B cell (primary cell): ENCODE data around the gene RIT2. TPM values are rescaled to one million over a fixed set of nuclear protein-coding genes. Genes with fewer than 3 reads are reported as not detected.
"Not testable (repeated sequence)": the region's sequence is repeated elsewhere in the genome, so short reads cannot be mapped to it uniquely, and the experiment has no call there.

Source experiments
- ATAC-seq: fragments of 200-7000 bp; cut with Tn5 transposase; one replicate; pipeline ENCODE4 v1.10.0; 2021; ENCODE audit warnings: low read depth, mild to moderate bottlenecking, moderate number of reproducible peaks, moderate library complexity
- CTCF ChIA-PET: fragments of 350-600 bp; sonication (Branson Sonifier 250); formaldehyde crosslinking; loops from one replicate; lab custom pipeline; 2021; ENCODE audit warnings: antibody characterized with exemption, inconsistent platforms; lab: Charles Lee
- POLR2A ChIA-PET: fragments of 350-600 bp; sonication (Branson Sonifier 250); formaldehyde crosslinking; loops from one replicate; lab custom pipeline; 2021; ENCODE audit warnings: antibody characterized with exemption; lab: Charles Lee
- DNase-seq: peaks from one replicate; pipeline ENCODE4 v3.0.0; 2013
- H2AFZ ChIP-seq: 2 replicates; pipeline ENCODE4 v1.6.1; 2012; ENCODE audit warnings: mild to moderate bottlenecking, low read depth, low read length; ENCODE audit not compliant: insufficient read depth, poor library complexity, severe bottlenecking
- H3K27ac ChIP-seq, 2 donors: 1 replicate in 1 of 2; 2 replicates in 1 of 2; pipeline ENCODE4 v1.5.1; 2012 to 2013; ENCODE audit warnings: low read length in 2 of 2, mild to moderate bottlenecking in 2 of 2, moderate library complexity in 1 of 2
- H3K27me3 ChIP-seq, 4 experiments: fragments of 200-600 bp in 1 of 4; sonication (generic) in 1 of 4; replicated peaks in 1 of 4; 1 replicate in 2 of 4; 2 replicates in 2 of 4; pipeline versions ENCODE4 v1.6.1 to v1.7.0; 2013 to 2016; ENCODE audit warnings: low read length in 3 of 4, mild to moderate bottlenecking in 2 of 4, mixed read lengths in 1 of 4, moderate library complexity in 1 of 4; ENCODE audit not compliant: insufficient read depth in 4 of 4, control insufficient read depth in 3 of 4; ENCODE audit errors: control extremely low read depth in 1 of 4
- H3K36me3 ChIP-seq, 2 experiments: replicated peaks in 1 of 2; 1 replicate in 1 of 2; 2 replicates in 1 of 2; pipeline versions ENCODE4 v1.6.1 to v1.7.1; 2013; ENCODE audit warnings: low read length in 1 of 2; ENCODE audit not compliant: insufficient read depth in 2 of 2, control insufficient read depth in 1 of 2; ENCODE audit errors: control extremely low read depth in 1 of 2, extremely low read depth in 1 of 2
- H3K4me1 ChIP-seq, 2 donors: fragments of 200-600 bp in 1 of 2; sonication (generic) in 1 of 2; 1 replicate in 1 of 2; 2 replicates in 1 of 2; pipeline versions ENCODE4 v1.5.1 to v1.6.1; 2013 to 2017; ENCODE audit warnings: low read length in 2 of 2; ENCODE audit not compliant: control insufficient read depth in 2 of 2, insufficient read depth in 2 of 2
- H3K4me2 ChIP-seq: replicated peaks from 2 replicates; pipeline ENCODE3; 2012; ENCODE audit warnings: mild to moderate bottlenecking, low read depth, low read length; ENCODE audit not compliant: poor library complexity, severe bottlenecking
- H3K4me3 ChIP-seq, 5 experiments: fragments of 200-600 bp in 1 of 5; sonication (generic) in 1 of 5; 1 replicate in 3 of 5; 2 replicates in 2 of 5; pipeline versions ENCODE4 v1.5.1 to v1.7.0; 2011 to 2016; ENCODE audit warnings: low read length in 4 of 5, mild to moderate bottlenecking in 4 of 5, low read depth in 2 of 5, control low read depth in 1 of 5, moderate library complexity in 1 of 5; ENCODE audit not compliant: insufficient read depth in 1 of 5; ENCODE audit errors: control extremely low read depth in 1 of 5, extremely low read depth in 1 of 5
- H3K79me2 ChIP-seq: fragments of 200-600 bp; sonication (generic); one replicate; pipeline ENCODE4 v1.6.0; 2016; ENCODE audit warnings: low read length; ENCODE audit not compliant: control insufficient read depth, insufficient read depth
- H3K9ac ChIP-seq: fragments of 200-600 bp; sonication (generic); 2 replicates; pipeline ENCODE4 v1.6.1; 2017; ENCODE audit warnings: mild to moderate bottlenecking, low read length, moderate library complexity
- H3K9me3 ChIP-seq, 3 donors: one replicate each; pipeline versions ENCODE4 v1.6.1 to v1.7.1; 2013; ENCODE audit warnings: low read length in 2 of 3; ENCODE audit not compliant: control insufficient read depth in 2 of 3, insufficient read depth in 1 of 3; ENCODE audit errors: control extremely low read depth in 1 of 3
- H4K20me1 ChIP-seq: 2 replicates; pipeline ENCODE4 v1.6.0; 2012; ENCODE audit warnings: mild to moderate bottlenecking, low read length; ENCODE audit not compliant: insufficient read depth, control insufficient read depth, poor library complexity, severe bottlenecking
- H3K27ac Mint-ChIP-seq: one replicate; pipeline ENCODE4 v1.8.0; 2021; ENCODE audit warnings: mixed read lengths
- H3K27me3 Mint-ChIP-seq: one replicate; pipeline ENCODE4 v1.8.0; 2021; ENCODE audit warnings: mixed read lengths
- H3K4me1 Mint-ChIP-seq: one replicate; pipeline ENCODE4 v1.8.0; 2021; ENCODE audit warnings: mixed read lengths
- H3K4me3 Mint-ChIP-seq: one replicate; pipeline ENCODE4 v1.8.0; 2021; ENCODE audit warnings: mixed read lengths
- H3K9me3 Mint-ChIP-seq: one replicate; pipeline ENCODE4 v1.8.0; 2022; ENCODE audit warnings: mixed read lengths; ENCODE audit not compliant: insufficient read depth
- CTCF ChIP-seq: fragments of 200-600 bp; IDR thresholded peaks from one replicate; pipeline ENCODE4 v1.8.0; 2022; ENCODE audit warnings: antibody characterized with exemption, mild to moderate bottlenecking
- EZH2 ChIP-seq: IDR thresholded peaks from 2 replicates; pipeline ENCODE4 v1.6.1; 2012; ENCODE audit warnings: borderline replicate concordance, low read depth, mild to moderate bottlenecking, moderate library complexity, low read length; ENCODE audit not compliant: insufficient read depth, poor library complexity, severe bottlenecking
- WGBS: methylation state at CpG from one replicate; pipeline ENCODE4 v1.1.5; 2013; ENCODE audit warnings: missing lambda C conversion rate; ENCODE audit not compliant: insufficient coverage; 5-methylcytosine and 5-hydroxymethylcytosine counted together
- intact Hi-C: fragments of 100-400 bp; cut with micrococcal nuclease; formaldehyde crosslinking; loops from one replicate; pipeline ENCODE4 v1.10.0; 2022
- polyA plus RNA-seq: library from polyadenylated mRNA; depleted of rRNA; stranded (reverse); fragments of >200 nt; gene quantifications from 2 replicates; pipeline ENCODE4 v1.2.3, GENCODE V29; 2012
- total RNA-seq, 2 donors: library from RNA; stranded (reverse); fragments of 120-200 nt in 1 of 2; gene quantifications; 1 replicate in 1 of 2; 2 replicates in 1 of 2; pipeline versions ENCODE4 v1.2.3 to v1.2.4, GENCODE V29; 2013 to 2022

RIT2 gene
- total and polyA plus RNA-seq, 2 donors (not counting 1 experiment from before 2014, with no cell fraction given), result not detected

GRCh38 chr18:42798606-42799170, 316.8 kb downstream of the RIT2 start:
- Mint-ChIP-seq H3K27me3 (no peaks in the 10 kb centered on the region), H3K4me1 (no peaks in the 10 kb centered on the region), H3K27ac (no peak overlapping the region), H3K9me3 (no peaks in the 10 kb centered on the region), H3K4me3 (no peak overlapping the region)
- no peak for ATAC-seq
- H3K9me3 ChIP-seq, result peaks cover 0 to 6% (median 0%) of the 10 kb centered on the region in 3 donors
- intact Hi-C loops, result no loop called here
- DNase-seq, result no peak
- no peaks in the 10 kb centered on the region for H3K79me2 ChIP-seq
- ChIA-PET CTCF (no interaction called here), POLR2A (no interaction called here)
- H3K27ac ChIP-seq, result no peak overlapping the region
- H3K36me3 ChIP-seq, result no peaks in the 10 kb centered on the region
- no peak overlapping the region for H3K4me2 ChIP-seq
- H2AFZ ChIP-seq, result no peak overlapping the region
- no peak overlapping the region for H3K9ac ChIP-seq
- no peak overlapping the region for H3K4me3 ChIP-seq
- TF ChIP-seq CTCF, result no peak
- no peak for TF ChIP-seq EZH2
- WGBS, result no CpG with 5 or more reads among the region's 1 CpG
- no peaks in the 10 kb centered on the region for H4K20me1 ChIP-seq
- H3K27me3 ChIP-seq, result no peaks in the 10 kb centered on the region
- H3K4me1 ChIP-seq, result no peaks in the 10 kb centered on the region

- WGBS, result 91% methylated on average over 31 of the region's 33 CpGs
- H3K27ac Mint-ChIP-seq, POLR2A ChIA-PET: not testable (repeated sequence)
Measured at GRCh38 chr18:42795213-42795789, 320.2 kb downstream of the RIT2 start.

More at GRCh38 chr18:42795213-42795789, 320.2 kb downstream of the RIT2 start:
- H3K4me3 ChIP-seq, H3K9ac ChIP-seq, CTCF ChIA-PET, H3K36me3 ChIP-seq, H3K27me3 Mint-ChIP-seq, H4K20me1 ChIP-seq, H3K9me3 ChIP-seq, H3K4me3 Mint-ChIP-seq, DNase-seq, H3K4me2 ChIP-seq, H3K79me2 ChIP-seq, H3K27me3 ChIP-seq, intact Hi-C loops, H3K4me1 ChIP-seq, H3K9me3 Mint-ChIP-seq, H3K4me1 Mint-ChIP-seq, H3K27ac ChIP-seq, ATAC-seq, H2AFZ ChIP-seq: not testable (repeated sequence)
